Thyroid gland (tissue), 4 donors: ENCODE measurements around the gene FRAS1. TPM values are rescaled to one million over a fixed set of nuclear protein-coding genes. Genes with fewer than 3 reads are reported as not detected.
A peak's percentile ranks its signal among the peaks of the same experiment; 100 is the strongest.

Experiments
- DNase-seq, 2 donors: peaks; one replicate each; pipeline ENCODE4 v3.0.0-alpha.2; 2019
- H3K27ac ChIP-seq, 3 donors: fragments of 200-600 bp; sonication (generic); 1 replicate in 2 of 3; 2 replicates in 1 of 3; pipeline ENCODE4 v1.5.1; 2016 to 2019; ENCODE audit warnings: mild to moderate bottlenecking in 1 of 3, moderate library complexity in 1 of 3
- H3K27me3 ChIP-seq: fragments of 200-600 bp; sonication (generic); one replicate; pipeline ENCODE4 v1.5.1; 2019
- H3K36me3 ChIP-seq, 2 donors: fragments of 200-600 bp; sonication (generic); one replicate each; pipeline ENCODE4 v1.5.1; 2016 to 2019
- H3K4me1 ChIP-seq, 2 donors: fragments of 200-600 bp; sonication (generic); one replicate each; pipeline ENCODE4 v1.5.1; 2017 to 2019
- H3K4me3 ChIP-seq, 3 donors: fragments of 200-600 bp; sonication (generic); replicated peaks in 1 of 3; 1 replicate in 2 of 3; 2 replicates in 1 of 3; pipeline ENCODE4 v1.5.1; 2016; ENCODE audit warnings: mild to moderate bottlenecking in 1 of 3
- H3K9me3 ChIP-seq: fragments of 200-600 bp; sonication (generic); one replicate; pipeline ENCODE4 v1.5.1; 2017
- POLR2A ChIP-seq, 2 donors: fragments of 450-650 bp; IDR thresholded peaks; one replicate each; pipeline ENCODE4 v1.6.1; 2017; ENCODE audit warnings: antibody characterized with exemption in 2 of 2, mild to moderate bottlenecking in 2 of 2, moderate library complexity in 1 of 2
- WGBS, 2 donors: methylation state at CpG; one replicate each; pipeline ENCODE4 v1.1.5; 2017; 5-methylcytosine and 5-hydroxymethylcytosine counted together
- intact Hi-C: fragments of 100-400 bp; cut with DNase I; formaldehyde crosslinking; loops from one replicate; pipeline ENCODE4 v1.15.1; 2023
- total RNA-seq, 4 donors: library from RNA; depleted of rRNA; stranded (reverse); fragments of >200 nt; gene quantifications; one replicate each; pipeline ENCODE4 v1.2.3, GENCODE V29; 2016
- TF ChIP-seq, protein P1 (sequence below), 6 experiments: fragments of 200-600 bp in 3 of 6; fragments of 450-650 bp in 3 of 6; sonication (generic) in 3 of 6; IDR thresholded peaks; one replicate each; pipeline ENCODE4 v1.5.1; 2016 to 2019; ENCODE audit warnings: antibody characterized with exemption in 6 of 6, mild to moderate bottlenecking in 2 of 6, inconsistent platforms in 1 of 6, moderate library complexity in 1 of 6

Gene FRAS1
- total RNA-seq, 4 donors from 2014 or later = 25.4 to 42.3 (median 31.7) TPM

DNA sequence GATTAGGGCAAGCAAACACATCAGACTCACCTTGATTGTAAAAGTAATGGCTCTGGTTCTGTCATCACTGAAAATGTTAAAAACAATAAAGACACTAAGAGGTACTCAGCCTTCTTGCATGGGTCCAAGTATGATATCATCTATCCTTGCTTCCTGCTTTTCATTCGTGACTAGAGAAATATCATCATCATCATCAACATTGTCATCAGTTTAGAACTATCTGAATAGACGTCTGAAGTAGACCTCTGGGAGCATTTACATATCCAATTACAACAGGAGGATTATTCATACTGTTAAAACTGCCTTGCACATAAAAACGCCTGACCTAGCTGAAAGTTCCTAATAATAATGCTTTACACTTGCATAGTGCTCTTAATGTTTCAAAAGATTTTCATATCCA lies 9.8 kb upstream of the FRAS1 start:
- Histone ChIP-seq H3K27ac (no peak overlapping the region), H3K4me3 (no peak overlapping the region), H3K9me3 (no peaks in the 10 kb centered on the region), H3K27me3 (no peaks in the 10 kb centered on the region), H3K36me3 (no peaks in the 10 kb centered on the region), H3K4me1 (no peaks in the 10 kb centered on the region)
- intact Hi-C loops = no loop called here
- 79 to 84% methylated on average over 3 of the region's 3 CpGs for WGBS, 2 donors
- TF ChIP-seq, protein P1, sequence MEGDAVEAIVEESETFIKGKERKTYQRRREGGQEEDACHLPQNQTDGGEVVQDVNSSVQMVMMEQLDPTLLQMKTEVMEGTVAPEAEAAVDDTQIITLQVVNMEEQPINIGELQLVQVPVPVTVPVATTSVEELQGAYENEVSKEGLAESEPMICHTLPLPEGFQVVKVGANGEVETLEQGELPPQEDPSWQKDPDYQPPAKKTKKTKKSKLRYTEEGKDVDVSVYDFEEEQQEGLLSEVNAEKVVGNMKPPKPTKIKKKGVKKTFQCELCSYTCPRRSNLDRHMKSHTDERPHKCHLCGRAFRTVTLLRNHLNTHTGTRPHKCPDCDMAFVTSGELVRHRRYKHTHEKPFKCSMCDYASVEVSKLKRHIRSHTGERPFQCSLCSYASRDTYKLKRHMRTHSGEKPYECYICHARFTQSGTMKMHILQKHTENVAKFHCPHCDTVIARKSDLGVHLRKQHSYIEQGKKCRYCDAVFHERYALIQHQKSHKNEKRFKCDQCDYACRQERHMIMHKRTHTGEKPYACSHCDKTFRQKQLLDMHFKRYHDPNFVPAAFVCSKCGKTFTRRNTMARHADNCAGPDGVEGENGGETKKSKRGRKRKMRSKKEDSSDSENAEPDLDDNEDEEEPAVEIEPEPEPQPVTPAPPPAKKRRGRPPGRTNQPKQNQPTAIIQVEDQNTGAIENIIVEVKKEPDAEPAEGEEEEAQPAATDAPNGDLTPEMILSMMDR (IDR thresholded peaks at IDR 0.05) = no peak
- TF ChIP-seq POLR2A (IDR thresholded peaks at IDR 0.05) = no peak
- DNase-seq = no peak

DNA sequence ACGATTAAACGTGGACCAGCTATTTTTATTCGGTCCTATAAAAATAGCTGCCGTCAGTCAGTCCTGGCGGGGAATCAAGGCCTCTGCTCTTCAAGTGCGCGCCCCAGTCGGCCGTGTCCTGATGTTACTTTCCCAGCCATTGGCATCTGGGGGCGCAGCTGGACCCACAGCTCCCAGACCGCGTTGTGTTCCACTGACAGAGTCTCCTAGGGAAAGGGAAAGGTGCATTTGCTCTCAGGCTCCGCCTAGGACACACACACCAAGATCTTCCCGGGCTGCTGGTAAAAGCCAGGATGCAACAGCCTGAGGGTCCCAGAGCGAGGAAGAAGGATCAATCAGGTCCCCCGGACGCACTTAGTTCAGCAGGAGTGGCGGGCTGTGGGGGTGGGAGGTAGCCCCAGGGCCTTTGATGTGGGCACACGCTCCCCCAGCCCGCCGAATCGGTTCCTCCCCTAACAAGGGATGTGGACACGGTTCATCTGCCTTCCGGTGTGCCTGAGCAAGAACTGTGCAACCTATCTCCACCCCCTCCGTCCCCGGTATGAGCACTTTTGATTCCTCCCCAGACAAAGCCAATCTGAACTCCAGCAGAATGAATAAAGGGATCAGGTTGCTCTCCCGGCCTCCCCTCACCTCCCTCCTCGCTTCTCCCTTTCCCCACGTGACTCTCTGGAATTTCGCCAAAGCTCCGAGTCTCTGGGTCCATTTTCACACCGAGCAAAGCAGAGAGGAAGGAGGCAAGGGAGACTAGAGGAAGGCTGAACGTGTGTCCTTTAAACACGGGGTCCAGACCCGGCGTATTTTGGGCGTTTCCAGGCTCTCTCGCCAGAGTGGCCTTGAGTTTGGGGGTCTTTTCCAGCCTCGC lies 626 bp upstream of the FRAS1 start:
- TF ChIP-seq, protein P1 (IDR thresholded peaks at IDR 0.05) = peak in 4 of 6 experiments; percentile 21 to 46 (median 26)
- peak; percentile 44 to 77 for TF ChIP-seq POLR2A (IDR thresholded peaks at IDR 0.05)
- intact Hi-C loops = loop anchor here (10.0 kb wide), 1 partner anchor 62 kb away; no protein-coding TSS in a partner anchor
- WGBS, 2 donors = 2% methylated on average over 37 to 39 of the region's 39 CpGs
- Histone ChIP-seq H3K27ac (peak overlapping the region; percentile 86 to 96 (median 89)), H3K4me3 (peak overlapping the region; percentile 43 to 65 (median 58)), H3K36me3 (no peaks in the 10 kb centered on the region), H3K4me1 (peaks cover 6% of the 10 kb centered on the region in 2 donors), H3K27me3 (no peaks in the 10 kb centered on the region), H3K9me3 (no peaks in the 10 kb centered on the region)
- peak; percentile 95 to 96 for DNase-seq

DNA sequence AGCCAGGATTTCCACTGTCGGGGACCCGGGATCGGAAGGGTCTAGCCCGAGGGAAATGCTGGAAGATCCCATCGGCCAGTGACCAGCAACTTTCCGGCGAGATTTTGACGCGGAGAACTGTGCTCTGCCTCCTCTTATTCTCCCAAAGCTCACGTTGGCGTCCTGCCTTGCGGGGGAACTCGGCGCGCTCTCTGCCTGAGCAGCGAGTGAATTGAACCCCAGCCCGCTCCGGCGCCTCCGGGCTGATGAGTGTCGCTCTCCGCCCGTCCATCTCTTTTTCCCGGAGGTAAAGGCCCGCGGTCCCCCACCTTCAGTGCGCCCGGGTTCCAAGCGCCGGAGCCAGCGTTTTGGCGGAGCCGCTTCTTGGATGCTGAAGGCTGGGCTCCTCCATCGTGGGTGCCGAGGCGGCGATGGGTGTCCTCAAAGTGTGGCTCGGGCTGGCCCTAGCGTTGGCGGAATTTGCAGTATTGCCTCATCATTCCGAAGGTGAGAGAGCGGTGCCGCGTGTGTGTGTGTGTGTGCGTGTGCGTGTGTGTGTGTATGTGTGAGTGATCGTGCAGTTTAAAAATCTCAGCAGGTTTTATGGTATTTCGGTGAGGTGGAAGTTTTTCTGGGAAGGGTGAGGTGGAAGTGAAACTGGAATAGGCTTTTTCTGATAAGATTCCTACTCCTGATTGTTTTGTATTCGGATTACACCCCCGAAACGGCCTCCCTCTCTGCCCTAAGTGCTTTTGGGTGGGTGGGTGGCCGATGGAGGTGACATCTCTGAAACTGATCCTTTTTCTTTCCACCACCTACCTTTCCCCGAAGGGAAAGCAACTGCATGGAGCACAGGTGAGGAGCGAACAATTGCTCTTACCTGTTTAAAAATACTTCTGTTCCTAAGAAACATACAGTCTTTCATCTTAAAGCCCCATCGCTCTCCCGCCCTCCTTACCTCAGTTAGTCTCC lies 752 bp downstream of the FRAS1 start:
- H3K9me3 ChIP-seq = no peaks in the 10 kb centered on the region
- TF ChIP-seq, protein P1 (IDR thresholded peaks at IDR 0.05) = no peak
- TF ChIP-seq POLR2A (IDR thresholded peaks at IDR 0.05) = no peak
- peak overlapping the region; percentile 43 to 65 (median 58) for H3K4me3 ChIP-seq
- no peaks in the 10 kb centered on the region for H3K36me3 ChIP-seq
- DNase-seq = peak; percentile 70 to 73
- intact Hi-C loops = loop anchor here (10.0 kb wide), 1 partner anchor 63 kb away; no protein-coding TSS in a partner anchor
- peaks cover 6% of the 10 kb centered on the region in 2 donors for H3K4me1 ChIP-seq
- H3K27ac ChIP-seq = peak overlapping the region; percentile 86 to 96 (median 89)
- 0 to 1% methylated on average over 25 to 48 of the region's 56 CpGs for WGBS, 2 donors
- no peaks in the 10 kb centered on the region for H3K27me3 ChIP-seq

DNA sequence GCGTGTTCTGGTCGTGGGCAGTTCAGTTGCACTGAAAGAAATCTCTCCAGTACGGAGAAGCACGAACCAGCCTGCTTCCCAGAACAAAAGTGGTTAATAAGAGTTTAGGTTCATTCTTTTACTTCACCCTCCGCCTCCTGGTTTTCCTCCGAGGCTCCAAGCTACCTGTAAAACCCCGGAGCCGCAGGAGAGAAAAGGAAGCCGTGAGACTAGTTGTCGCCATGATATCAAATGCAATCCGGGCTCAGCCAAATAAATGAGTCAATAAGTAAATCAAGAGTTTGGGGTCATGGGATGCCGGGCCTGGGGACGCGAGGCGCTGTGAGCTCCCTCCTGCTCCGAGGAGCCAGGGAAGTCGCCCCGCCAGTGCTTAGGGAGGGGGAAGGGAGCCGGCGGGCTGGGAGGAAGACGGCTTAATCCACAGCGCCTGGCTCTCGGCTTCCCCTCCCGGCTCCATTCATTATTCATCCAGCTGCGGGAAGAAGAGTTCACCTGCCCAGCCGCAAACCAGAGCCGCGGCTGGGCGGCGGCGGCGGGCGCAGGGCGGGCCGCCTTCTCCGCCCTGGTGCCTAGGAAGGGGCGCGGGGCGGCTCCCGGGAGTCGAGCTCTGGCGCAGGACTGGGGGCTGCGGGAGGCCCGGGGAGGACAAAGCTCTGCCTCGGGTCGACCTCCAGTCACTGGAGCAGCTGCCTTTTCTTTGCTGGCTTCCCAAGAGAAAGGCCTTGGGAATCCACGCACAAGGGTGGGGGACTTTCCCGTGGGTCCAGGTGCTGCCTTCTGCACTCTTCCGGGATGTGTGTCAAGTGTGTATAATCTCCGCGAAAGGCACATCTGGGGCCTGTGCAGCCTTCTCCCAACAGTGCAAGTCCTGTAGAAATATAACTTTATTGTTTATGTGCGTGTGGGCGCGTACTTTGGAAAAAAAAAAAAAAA lies 1.7 kb downstream of the FRAS1 start:
- peak; percentile 71 to 74 for DNase-seq
- Histone ChIP-seq H3K4me3 (peak overlapping the region in 2 of 3 donors; percentile 41 to 58), H3K9me3 (no peaks in the 10 kb centered on the region), H3K27ac (peak overlapping the region; percentile 81 to 89 (median 86)), H3K4me1 (peaks cover 6% of the 10 kb centered on the region in 2 donors), H3K36me3 (no peaks in the 10 kb centered on the region), H3K27me3 (no peaks in the 10 kb centered on the region)
- peak in 1 of 2 donors; percentile 40 for TF ChIP-seq POLR2A (IDR thresholded peaks at IDR 0.05)
- TF ChIP-seq, protein P1 (IDR thresholded peaks at IDR 0.05) = peak in 1 of 6 experiments; percentile 6
- intact Hi-C loops = loop anchor here (10.0 kb wide), 1 partner anchor 64 kb away; no protein-coding TSS in a partner anchor
- 1 to 2% methylated on average over 30 to 46 of the region's 54 CpGs for WGBS, 2 donors
